GM20000 (cell line): ENCODE results near the gene OFD1.

Source experiments
- DNase-seq: peaks from one replicate; pipeline ENCODE4 v3.0.0; 2012; ENCODE audit warnings: low spot score
- CTCF ChIP-seq: IDR thresholded peaks from 2 replicates; pipeline ENCODE4 v1.5.1; 2012; ENCODE audit warnings: mild to moderate bottlenecking, control low read depth; ENCODE audit errors: extremely low read depth, missing control alignments

OFD1 gene

GRCh38 chrX:13754765-13755164, 20.2 kb downstream of the OFD1 start:
- DNase-seq: no peak
- TF ChIP-seq CTCF: no peak

- no peak for DNase-seq
- no peak for TF ChIP-seq CTCF
Measured at GRCh38 chrX:13755254-13755653, 20.7 kb downstream of the OFD1 start.

GRCh38 chrX:13756381-13756780, 21.8 kb downstream of the OFD1 start:
- TF ChIP-seq CTCF: no peak
- no peak for DNase-seq

- TF ChIP-seq CTCF: no peak
- DNase-seq: peak; percentile 16
Measured at GRCh38 chrX:13759152-13759718, 24.7 kb downstream of the OFD1 start.

- DNase-seq: no peak
- no peak for TF ChIP-seq CTCF
Measured at GRCh38 chrX:13760426-13760825, 25.9 kb downstream of the OFD1 start.

- DNase-seq: peak; percentile 23
- TF ChIP-seq CTCF: no peak
Measured at GRCh38 chrX:13761606-13762414, 27.3 kb downstream of the OFD1 start.

- DNase-seq: no peak
- no peak for TF ChIP-seq CTCF
Measured at GRCh38 chrX:13763489-13763888, 28.9 kb downstream of the OFD1 start.
